H1 (cell line): ENCODE results near the gene KCNJ18.

Experiments
- SRF ChIP-seq: IDR thresholded peaks from 2 replicates; pipeline ENCODE4 v1.6.1; 2011; ENCODE audit warnings: mild to moderate bottlenecking, low read depth, low read length, moderate library complexity
- SUZ12 ChIP-seq: fragments of 200-600 bp; sonication (generic); IDR thresholded peaks from 2 replicates; pipeline ENCODE4 v1.6.1; 2012; ENCODE audit warnings: mild to moderate bottlenecking, inconsistent platforms, low read length, moderate library complexity, mixed read lengths
- TF ChIP-seq, protein P1 (sequence below), 3 experiments: IDR thresholded peaks; 1 replicate in 2 of 3; 2 replicates in 1 of 3; pipeline versions ENCODE4 v1.5.1 to v1.6.1; 2011; ENCODE audit warnings: low read length in 3 of 3, mild to moderate bottlenecking in 3 of 3, inconsistent platforms in 2 of 3, low read depth in 1 of 3, moderate library complexity in 1 of 3; ENCODE audit not compliant: insufficient read depth in 1 of 3; ENCODE audit errors: control extremely low read depth in 1 of 3

- TF ChIP-seq, protein P1, sequence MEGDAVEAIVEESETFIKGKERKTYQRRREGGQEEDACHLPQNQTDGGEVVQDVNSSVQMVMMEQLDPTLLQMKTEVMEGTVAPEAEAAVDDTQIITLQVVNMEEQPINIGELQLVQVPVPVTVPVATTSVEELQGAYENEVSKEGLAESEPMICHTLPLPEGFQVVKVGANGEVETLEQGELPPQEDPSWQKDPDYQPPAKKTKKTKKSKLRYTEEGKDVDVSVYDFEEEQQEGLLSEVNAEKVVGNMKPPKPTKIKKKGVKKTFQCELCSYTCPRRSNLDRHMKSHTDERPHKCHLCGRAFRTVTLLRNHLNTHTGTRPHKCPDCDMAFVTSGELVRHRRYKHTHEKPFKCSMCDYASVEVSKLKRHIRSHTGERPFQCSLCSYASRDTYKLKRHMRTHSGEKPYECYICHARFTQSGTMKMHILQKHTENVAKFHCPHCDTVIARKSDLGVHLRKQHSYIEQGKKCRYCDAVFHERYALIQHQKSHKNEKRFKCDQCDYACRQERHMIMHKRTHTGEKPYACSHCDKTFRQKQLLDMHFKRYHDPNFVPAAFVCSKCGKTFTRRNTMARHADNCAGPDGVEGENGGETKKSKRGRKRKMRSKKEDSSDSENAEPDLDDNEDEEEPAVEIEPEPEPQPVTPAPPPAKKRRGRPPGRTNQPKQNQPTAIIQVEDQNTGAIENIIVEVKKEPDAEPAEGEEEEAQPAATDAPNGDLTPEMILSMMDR (IDR thresholded peaks at IDR 0.05; ENCODE audit: control extremely low read depth in 1 of 3, insufficient read depth in 1 of 3, low read depth in 1 of 3, low read length in 3 of 3), result no peak
- TF ChIP-seq SUZ12 (no peak), SRF (no peak)
Measured at GRCh38 chr17:21742326-21742725, 50.0 kb downstream of the KCNJ18 start.
